SH-SY5Y (cell line): ENCODE measurements around the gene CEACAM1.

Source experiments
- GATA2 ChIP-seq: IDR thresholded peaks from 2 replicates; pipeline ENCODE4 v1.6.1; 2011; ENCODE audit warnings: mild to moderate bottlenecking, low read depth, low read length
- GATA3 ChIP-seq: IDR thresholded peaks from 2 replicates; pipeline ENCODE4 v1.6.1; 2011; ENCODE audit warnings: low read depth, mild to moderate bottlenecking, low read length, moderate library complexity

CEACAM1 gene

DNA sequence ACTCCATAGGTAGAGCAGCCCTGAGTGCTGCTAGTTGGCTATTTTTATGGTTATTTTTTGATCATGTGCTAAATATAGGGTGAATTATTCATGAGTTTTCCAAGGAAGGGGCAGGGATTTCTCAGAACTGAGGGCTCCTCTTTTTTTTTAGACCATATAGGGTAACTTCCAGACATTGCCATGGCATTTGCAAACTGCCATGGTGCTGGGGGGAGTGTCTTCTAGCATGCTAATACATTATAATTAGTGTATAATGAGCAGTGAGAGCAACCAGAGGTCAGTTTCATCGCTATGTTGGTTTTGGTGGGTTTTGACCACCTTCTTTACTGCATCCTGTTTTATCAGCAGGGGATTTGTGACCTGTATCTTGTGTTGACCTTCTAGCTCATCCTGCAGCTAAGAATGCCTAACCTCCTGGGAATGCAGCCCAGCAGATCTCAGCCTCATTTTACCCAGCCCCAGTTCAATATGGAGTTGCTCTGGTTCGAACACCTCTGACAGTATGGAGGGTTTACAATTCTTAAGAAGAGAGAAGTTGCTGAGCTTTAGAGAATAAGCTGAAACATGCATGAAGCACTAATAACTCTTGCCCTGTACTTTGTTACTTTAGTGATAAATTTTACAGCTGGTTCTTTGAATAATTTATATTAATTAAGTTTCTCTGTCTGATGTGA, 31.7 kb downstream of the CEACAM1 start:
- TF ChIP-seq GATA2 (no peak), GATA3 (no peak)

DNA sequence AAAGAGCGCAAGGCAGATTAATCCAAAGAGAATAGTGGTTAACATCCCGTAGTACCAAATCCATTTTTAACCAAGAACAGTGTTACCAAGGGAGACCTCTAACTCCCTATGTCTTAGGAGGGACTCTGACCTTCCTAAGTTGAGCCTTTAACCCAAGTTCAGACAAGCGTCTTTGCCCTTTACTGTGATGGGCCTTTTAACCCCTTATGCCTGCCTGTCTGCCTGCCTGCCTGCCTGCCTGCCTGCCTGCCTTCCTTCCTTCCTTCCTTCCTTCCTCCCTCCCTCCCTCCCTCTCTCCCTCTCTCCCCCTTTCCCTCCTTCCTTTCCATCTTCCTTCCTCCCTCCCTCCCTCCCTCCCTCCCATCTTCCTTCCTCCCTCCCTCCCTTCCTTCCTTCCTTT, 32.6 kb downstream of the CEACAM1 start:
- TF ChIP-seq GATA3 (no peak), GATA2 (no peak)

DNA sequence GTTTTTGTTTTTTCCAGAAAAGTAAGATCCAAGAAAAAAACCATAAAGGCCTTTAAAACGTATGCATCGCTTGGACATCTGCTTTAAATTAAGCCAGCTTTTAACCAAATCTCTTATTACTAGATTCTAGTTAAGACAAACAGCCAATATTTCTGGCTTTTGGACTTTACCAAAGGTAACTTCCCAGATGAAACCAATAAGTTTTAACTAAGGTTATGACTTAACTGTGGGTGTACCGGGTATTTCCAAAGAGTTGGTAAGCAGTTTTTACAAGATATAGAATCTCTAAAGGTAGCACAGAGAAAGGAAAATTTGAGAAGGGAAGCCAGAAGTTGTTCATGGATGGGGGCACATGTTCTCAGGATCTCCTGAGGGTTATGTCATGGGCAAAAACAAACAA, 34.0 kb downstream of the CEACAM1 start:
- TF ChIP-seq GATA3 (no peak), GATA2 (no peak)

DNA sequence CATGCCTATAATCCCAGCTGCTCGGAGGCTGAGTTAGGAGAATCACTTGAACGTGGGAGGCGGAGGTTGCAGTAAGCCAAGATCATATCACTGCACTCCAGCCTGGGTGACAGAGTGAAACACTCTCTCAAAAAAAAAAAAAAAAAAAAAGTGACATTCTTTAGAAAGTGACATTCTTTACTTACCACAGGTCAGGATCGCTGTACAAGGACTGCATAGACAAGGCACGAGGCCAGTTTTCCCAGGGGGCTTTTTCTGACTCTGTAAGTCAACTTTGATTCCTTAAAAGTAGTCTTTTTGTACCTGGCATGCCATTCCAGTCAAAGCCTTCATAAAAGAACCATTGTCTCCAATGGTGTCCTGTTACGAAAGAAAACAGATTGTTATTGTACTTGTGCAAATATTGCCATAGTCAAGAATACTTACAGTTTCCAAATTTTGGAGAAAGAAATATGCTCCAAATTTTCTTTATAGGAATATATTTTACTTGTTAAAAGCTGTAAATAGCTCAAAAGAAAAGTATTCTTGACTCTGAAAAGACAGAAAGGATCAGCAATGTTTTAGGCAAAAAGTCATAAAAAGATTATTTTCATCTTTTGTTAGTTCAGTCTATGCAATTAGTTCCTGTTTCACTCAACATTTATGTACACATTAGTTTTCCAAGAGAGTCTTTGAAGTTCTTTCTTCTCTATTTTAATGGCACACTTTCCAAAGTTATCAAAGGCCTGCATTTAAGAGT, 39.3 kb downstream of the CEACAM1 start:
- TF ChIP-seq GATA2: no peak
- no peak for TF ChIP-seq GATA3

DNA sequence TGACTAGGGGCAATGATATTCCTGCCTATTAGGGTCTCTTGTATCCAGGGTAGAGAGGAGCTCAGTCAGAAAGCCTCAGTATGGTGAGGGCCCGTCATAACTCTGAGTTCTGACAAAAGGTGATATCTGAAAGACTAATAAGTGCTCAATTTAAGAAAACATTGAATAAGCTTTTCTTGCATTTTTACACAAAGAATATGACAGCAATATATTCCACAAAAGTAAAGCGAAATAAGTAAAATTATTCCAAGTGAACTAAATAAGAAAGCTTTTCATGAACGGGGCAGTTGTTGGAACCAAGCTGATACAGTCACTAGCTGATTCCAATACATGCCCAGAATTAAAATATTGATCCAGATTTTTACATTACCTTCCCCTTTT, 40.5 kb downstream of the CEACAM1 start:
- TF ChIP-seq GATA3 (no peak), GATA2 (no peak)

DNA sequence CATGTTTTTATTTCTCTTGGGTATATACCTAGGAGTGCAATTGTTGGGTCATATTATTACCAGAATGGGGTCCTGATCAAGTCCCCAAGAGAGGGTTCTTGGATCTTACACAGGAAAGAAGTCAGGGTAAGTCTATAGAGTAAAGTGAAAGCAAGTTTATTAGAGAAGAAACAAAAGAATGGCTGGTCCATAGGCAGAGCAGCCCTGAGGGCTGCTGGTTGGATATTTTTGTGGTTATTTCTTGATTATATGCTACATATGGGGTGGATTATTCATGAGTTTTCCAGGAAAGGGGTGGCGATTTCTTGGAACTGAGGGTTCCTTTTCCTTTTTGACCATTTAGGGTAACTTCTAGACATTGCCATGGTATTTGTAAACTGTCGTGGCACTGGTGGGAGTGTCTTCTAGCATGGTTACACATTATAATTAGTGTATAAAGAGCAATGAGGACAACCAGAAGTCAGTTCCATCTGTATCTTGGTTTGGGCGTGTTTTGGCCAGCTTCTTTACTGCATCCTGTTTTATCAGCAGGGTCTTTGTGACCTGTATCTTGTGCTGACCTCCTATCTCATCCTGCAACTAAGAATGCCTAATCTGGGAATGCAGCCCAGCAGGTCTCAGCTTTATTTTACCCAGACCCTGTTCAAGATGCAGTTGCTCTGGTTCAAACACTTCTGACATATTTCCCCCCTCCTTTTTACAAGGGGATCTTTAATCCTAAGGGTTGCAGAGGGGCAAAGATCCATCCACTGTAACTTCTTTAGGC, 41.1 kb downstream of the CEACAM1 start:
- TF ChIP-seq GATA2 (no peak), GATA3 (no peak)

DNA sequence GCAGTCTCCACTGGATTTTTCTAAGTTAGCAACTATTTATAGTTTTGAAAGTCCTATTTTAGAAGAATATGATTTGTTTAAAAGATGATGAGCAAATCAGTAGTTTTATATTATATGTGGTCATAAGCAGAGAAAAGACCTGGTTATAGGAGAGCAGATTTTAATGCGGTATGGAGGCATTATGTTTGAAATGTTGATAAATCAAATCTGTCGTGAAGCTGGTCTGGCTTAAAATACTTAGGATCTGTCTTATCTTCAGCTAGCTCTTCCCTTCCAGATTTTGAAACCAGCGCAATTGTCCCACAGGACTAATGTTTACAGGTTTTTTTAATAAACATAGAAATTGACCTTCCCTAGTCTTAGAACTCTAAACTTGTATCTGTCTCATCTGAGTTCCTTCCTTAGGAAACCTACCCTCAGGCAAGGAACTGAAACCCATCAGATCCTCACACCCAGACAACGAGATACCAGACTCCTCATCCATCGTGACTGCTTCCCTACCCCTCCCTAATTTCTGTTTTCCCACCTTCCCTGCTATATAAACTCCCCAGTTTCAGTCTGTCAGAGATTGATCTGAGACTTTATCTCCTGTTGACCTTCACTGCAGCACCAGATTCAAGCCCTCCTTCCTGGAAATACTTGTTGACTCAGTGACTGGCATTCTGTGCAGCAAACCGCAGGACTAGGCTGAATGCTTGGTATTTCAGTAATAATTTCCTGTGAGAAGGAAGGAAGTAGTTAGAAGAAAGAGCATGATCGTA, 47.8 kb downstream of the CEACAM1 start:
- no peak for TF ChIP-seq GATA3
- TF ChIP-seq GATA2: no peak

DNA sequence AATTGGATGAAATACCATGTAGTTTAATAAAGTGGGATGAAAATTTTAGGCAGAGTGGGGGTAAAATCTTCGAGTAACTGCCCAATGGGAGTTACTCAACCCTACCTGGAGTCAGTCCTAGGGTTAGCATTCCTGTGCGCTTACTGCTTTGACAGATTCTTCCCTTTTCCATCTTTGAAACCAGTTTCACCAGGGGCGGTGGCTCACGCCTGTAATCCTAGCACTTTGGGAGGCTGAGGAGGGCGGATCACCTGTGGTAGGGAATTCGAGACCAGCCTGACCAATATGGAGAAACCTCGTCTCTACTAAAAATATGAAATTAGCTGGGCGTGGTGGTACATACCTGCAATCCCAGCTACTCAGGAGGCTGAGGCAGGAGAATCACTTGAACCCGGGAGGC, 48.5 kb downstream of the CEACAM1 start:
- no peak for TF ChIP-seq GATA2

DNA sequence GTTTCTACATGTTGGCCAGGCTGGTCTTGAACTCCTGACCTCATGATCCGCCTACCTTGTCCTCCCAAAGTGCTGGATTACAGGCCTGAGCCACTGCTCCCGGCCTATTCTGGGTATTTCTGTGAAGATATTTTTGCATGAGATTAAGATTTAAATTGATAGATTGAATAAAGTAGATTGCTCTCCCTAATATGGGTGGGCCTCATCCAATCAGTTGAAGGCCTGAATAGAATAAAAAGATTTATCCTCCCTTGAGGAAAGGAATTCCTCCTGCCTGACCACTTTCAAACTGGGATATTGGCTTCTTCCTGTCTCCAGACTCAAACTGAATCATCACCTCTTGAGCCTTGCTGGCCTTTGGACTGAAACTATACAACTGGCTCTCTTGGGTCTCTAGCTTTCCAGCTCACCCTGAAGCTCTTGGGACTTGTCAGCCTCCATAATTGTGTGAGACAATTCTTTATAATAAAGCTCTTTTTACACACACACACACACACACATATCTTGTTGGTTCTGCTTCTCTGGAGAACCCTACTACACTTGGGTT, 49.4 kb downstream of the CEACAM1 start:
- TF ChIP-seq GATA2 (no peak), GATA3 (no peak)

DNA sequence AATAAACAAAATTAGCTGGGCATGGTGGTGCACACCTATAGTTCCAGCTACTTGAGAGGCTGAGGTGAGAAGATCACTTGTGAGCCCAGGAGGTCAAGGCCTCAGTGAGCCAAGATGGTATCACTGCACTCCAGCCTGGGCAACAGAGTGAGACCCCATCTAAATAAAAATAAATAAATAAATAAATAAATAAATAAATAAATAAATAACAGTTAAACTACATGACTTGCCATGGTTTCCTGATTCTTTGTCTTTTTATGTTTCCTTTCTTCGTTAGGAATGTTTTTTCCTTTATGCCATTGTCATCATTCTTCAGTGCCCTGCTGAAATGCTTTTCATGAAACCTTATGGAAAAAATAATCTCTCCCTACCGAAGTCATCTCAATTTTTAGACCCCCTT, 50.3 kb downstream of the CEACAM1 start:
- TF ChIP-seq GATA3: no peak
- TF ChIP-seq GATA2: no peak

DNA sequence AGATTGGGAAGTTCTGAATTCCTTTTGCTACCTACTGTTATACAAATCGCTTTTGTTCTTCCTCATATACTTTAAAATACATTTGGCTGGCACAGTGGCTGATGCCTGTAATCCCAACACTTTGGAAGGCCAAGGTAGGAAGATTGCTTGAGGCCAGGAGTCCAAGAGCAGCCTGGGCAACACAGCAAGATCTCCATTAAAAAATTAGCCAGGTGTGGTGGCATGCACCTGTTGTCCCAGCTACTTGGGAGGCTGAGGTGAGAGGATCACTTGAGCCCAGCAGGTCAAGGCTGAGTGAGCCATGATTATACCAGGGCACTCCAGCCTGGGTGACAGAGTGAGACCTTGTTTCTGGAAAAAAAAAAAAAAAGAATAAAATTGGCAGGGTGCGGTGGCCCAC, 51.2 kb downstream of the CEACAM1 start:
- TF ChIP-seq GATA3 (no peak), GATA2 (no peak)

DNA sequence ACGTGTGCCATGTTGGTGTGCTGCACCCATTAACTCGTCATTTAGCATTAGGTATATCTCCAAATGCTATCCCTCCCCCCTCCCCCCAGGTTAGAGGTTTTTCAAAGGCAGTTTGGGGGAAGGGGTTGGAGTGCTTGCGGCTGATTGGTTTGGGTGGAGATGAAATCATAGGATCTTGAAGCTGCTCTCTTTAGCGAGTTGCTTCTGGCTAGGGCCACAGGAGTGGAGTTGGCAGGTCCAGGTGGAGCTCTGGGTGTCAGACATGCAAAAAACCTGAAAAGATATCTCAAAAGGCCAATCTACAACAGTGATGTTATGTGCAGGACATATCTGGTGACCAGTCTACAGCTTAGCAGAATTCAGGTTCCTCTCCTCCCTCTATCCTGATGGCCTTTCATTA, 52.9 kb downstream of the CEACAM1 start:
- TF ChIP-seq GATA2 (no peak), GATA3 (no peak)

DNA sequence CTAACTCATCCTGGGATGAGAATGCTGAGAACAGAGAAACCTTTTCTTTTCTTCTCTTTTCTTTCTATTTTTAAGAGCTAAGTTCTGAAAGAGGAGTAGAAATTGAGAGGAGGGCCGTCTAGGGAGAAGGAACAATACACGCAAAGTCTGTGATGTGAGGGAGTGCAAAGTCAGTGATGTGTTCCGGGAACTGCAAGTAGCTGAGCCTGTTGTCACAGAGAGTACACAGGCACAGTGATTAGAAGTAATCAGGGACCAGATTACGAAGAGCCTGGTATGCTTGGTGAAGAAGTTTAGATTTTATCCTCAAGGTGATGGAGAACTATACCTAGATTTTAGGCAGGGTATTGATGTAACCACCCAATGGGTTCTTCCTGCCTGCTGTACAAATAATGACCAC, 53.5 kb downstream of the CEACAM1 start:
- TF ChIP-seq GATA3 (no peak), GATA2 (no peak)

DNA sequence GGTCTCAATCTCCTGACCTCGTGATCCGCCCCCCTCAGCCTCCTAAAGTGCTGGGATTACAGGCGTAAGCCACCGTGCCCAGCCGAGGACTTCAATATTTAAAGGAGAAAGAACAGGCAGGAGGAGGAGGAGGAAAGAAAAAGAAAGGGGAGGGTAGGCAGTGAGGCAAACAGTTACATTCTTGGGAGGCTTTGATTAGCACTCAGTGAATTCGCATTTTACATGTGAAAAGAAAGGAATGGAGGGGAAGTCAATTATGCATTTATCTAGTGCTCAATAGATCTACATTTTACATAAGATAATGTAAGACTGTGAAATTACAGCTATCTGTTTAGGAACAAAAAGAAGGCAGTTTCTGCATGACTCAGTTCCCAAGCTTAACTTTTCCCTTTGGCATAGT, 54.6 kb downstream of the CEACAM1 start:
- TF ChIP-seq GATA3 (no peak), GATA2 (no peak)

DNA sequence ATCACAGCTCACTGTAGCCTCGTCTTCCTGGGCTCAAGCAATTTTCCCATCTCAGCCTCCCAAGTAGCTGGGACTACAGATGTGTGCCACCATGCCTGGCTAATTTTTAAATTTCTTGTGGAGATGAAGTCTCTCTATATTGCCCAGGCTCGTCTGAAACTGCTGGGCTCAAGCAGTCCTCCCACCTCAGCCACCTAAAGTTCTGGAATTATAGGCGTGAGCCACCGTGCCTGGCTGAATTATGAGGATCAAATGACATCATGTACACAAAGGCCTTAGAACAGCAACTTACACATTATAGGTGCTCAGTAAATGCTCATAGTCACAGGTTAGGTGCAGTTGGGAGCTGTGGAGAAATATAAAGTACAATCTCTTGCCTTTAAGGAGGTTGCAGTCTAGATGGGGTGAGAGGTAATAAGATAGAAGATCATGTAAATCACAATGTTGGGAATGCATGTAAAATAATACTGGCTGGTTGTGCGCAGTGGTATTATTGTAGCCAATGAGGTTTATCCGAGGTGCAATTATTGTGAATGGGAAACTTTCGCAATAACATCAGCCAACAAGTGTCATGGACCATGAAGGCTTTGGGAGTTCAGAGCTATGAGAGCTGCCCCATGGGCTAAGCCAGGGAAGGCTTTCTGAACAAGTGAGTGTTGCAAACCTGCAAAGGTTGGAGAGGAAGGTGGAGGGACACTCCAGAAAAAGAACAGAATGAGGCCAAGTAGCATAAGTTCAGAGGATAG, 55.7 kb downstream of the CEACAM1 start:
- TF ChIP-seq GATA2 (no peak), GATA3 (no peak)
